Measurements from ENCODE around the gene CRB1. TPM values are rescaled to one million over a fixed set of nuclear protein-coding genes. Genes with fewer than 3 reads are reported as not detected.
A peak's percentile ranks its signal among the peaks of the same experiment; 100 is the strongest.

The CRB1 gene
- total RNA-seq, 1 donor from 2014 or later, result not detected

DNA sequence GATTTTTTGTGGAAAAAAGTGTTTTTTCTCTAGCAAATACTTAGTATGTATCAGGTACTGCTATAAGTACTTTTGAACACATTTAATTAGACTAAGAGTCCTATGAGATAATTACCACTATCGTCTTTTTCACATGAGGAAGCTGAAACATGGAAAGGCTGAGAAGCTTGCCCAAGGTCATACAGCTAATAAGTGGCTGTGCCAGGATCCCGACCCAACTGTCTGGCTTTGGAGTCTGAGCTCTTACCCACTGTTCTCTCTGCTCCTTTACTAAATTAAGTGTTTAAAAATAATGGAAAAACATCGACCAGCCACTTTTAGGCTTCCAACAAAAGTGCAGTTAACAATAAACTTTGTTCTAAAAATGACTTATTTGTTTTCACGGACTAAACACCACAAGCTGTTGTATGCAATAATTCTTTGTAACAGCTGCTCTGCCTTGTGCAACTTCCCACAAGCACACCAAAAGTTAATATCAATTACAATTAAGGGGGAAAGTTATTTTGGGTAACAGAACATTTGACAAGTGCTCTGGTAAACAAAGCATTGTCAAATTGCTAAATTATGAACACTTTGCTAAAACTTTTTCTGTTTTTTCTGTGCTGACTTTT is 75.7 kb downstream of the CRB1 start:
- TF ChIP-seq, protein P1, sequence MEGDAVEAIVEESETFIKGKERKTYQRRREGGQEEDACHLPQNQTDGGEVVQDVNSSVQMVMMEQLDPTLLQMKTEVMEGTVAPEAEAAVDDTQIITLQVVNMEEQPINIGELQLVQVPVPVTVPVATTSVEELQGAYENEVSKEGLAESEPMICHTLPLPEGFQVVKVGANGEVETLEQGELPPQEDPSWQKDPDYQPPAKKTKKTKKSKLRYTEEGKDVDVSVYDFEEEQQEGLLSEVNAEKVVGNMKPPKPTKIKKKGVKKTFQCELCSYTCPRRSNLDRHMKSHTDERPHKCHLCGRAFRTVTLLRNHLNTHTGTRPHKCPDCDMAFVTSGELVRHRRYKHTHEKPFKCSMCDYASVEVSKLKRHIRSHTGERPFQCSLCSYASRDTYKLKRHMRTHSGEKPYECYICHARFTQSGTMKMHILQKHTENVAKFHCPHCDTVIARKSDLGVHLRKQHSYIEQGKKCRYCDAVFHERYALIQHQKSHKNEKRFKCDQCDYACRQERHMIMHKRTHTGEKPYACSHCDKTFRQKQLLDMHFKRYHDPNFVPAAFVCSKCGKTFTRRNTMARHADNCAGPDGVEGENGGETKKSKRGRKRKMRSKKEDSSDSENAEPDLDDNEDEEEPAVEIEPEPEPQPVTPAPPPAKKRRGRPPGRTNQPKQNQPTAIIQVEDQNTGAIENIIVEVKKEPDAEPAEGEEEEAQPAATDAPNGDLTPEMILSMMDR (IDR thresholded peaks at IDR 0.05; ENCODE audit: unreplicated experiment), result no peak
- no peaks in the 10 kb centered on the region for H3K36me3 Mint-ChIP-seq (ENCODE audit: low read depth, unreplicated experiment)
- no peaks in the 10 kb centered on the region for H3K4me1 Mint-ChIP-seq (ENCODE audit: unreplicated experiment)
- H3K27ac Mint-ChIP-seq (ENCODE audit: unreplicated experiment), result no peak overlapping the region
- H3K9me3 Mint-ChIP-seq (ENCODE audit: unreplicated experiment), result no peaks in the 10 kb centered on the region
- no peaks in the 10 kb centered on the region for H3K27me3 Mint-ChIP-seq (ENCODE audit: unreplicated experiment)
- H3K4me3 Mint-ChIP-seq (ENCODE audit: unreplicated experiment), result no peak overlapping the region
- DNase-seq (ENCODE audit: low spot score), result no peak

DNA sequence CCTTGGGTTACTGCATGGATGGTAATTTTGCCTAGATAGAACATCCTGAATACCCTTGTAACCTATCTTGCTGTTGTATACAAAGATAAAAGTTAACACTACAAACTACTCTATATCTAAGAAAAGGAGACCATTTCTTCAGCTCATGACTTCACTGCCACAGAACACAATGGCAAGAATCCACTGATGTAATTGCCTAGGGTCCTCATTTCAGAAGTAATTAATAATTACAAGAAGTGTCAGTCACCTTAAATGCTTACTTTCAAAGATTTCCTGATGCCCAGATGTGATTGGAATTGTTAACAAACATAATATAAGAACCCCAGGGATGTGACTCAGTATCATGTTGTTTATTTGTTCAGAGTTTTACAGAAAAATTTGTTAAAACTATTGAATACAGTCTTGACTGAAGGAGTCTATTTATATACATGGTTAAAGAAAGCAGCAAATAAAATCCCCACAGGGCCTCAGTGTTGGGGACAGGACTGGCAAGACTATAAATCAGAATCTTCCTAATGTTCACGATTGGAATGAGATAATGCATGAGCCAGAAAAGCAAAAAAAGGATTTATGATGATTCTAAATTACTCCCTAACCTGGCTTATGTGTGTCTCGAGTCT is 83.9 kb downstream of the CRB1 start:
- Mint-ChIP-seq H3K36me3 (ENCODE audit: low read depth, unreplicated experiment) (no peaks in the 10 kb centered on the region), H3K9me3 (ENCODE audit: unreplicated experiment) (no peaks in the 10 kb centered on the region), H3K27ac (ENCODE audit: unreplicated experiment) (no peak overlapping the region), H3K4me1 (ENCODE audit: unreplicated experiment) (no peaks in the 10 kb centered on the region), H3K4me3 (ENCODE audit: unreplicated experiment) (no peak overlapping the region), H3K27me3 (ENCODE audit: unreplicated experiment) (no peaks in the 10 kb centered on the region)
- TF ChIP-seq, protein P1 (IDR thresholded peaks at IDR 0.05; ENCODE audit: unreplicated experiment), result no peak
- DNase-seq (ENCODE audit: low spot score), result no peak

DNA sequence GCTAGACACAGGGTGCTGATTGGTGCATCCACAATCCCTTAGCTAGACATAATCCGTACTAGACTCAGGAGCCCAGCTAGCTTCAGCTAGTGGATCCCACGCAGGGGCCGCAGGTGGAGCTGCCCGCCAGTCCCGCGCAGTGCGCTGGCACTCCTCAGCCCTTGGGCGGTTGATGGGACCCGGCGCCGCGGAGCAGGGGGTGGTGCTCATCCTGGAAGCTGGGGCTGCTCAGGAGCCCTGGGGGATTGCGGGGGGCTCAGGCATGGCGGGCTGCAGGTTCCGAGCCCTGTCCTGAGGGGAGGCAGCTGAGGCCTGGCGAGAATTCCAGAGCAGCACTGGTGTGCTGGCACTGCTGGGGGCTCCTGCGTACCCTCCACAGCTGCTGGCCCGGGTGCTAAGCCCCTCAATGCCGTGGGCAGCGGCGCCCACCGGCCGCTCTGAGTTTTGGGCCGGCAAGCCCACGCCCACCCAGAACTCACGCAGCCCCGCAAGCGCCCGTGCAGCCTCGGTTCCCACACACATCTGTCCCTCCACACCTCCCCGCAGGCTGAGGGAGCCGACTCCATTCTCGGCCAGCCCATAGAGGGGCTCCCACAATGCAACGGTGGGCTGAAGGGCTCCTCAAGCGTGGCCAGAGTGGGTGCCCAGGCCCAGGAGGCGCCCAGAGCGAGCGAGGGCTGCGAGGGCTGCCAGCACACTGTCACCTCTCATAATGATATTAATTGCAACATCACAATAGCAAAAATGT is 87.4 kb downstream of the CRB1 start:
- no peak for DNase-seq (ENCODE audit: low spot score)
- no peaks in the 10 kb centered on the region for H3K36me3 Mint-ChIP-seq (ENCODE audit: low read depth, unreplicated experiment)
- no peaks in the 10 kb centered on the region for H3K27me3 Mint-ChIP-seq (ENCODE audit: unreplicated experiment)
- no peaks in the 10 kb centered on the region for H3K4me1 Mint-ChIP-seq (ENCODE audit: unreplicated experiment)
- no peak overlapping the region for H3K4me3 Mint-ChIP-seq (ENCODE audit: unreplicated experiment)
- H3K27ac Mint-ChIP-seq (ENCODE audit: unreplicated experiment), result no peak overlapping the region
- TF ChIP-seq, protein P1 (IDR thresholded peaks at IDR 0.05; ENCODE audit: unreplicated experiment), result no peak
- H3K9me3 Mint-ChIP-seq (ENCODE audit: unreplicated experiment), result no peaks in the 10 kb centered on the region

DNA sequence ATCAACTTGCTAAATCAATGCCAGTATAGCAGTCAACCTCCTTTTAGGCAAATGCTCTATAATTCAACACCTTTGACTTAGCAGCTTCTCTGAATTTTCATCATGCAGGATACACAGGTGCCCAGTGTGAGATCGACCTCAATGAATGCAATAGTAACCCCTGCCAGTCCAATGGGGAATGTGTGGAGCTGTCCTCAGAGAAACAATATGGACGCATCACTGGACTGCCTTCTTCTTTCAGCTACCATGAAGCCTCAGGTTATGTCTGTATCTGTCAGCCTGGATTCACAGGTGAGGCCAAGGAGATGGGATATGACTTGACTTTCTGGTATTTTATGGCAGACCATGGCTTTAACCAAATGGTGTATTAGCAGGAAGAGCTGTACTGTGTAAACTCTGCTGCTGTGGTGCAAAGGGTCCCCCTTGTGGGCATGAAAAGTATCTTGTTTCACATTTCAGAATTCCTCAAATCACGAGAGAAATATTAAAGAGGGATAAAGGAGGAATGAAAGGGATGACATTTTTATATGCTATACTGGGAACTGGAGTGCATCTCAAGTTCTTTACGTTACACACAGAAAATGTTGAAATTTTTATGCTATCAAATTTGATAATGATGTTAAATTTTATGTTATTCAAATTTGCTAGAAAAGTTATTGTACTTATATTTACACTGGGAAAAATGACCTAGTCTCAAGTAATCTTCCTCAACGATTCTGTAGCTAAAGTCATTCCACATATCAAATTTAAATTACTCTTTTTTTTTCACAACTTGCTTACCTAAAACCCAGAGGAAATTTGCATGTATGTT is 88.9 kb downstream of the CRB1 start:
- no peaks in the 10 kb centered on the region for H3K36me3 Mint-ChIP-seq (ENCODE audit: low read depth, unreplicated experiment)
- peak; percentile 22 for DNase-seq (ENCODE audit: low spot score)
- no peak overlapping the region for H3K4me3 Mint-ChIP-seq (ENCODE audit: unreplicated experiment)
- no peaks in the 10 kb centered on the region for H3K4me1 Mint-ChIP-seq (ENCODE audit: unreplicated experiment)
- no peak overlapping the region for H3K27ac Mint-ChIP-seq (ENCODE audit: unreplicated experiment)
- no peaks in the 10 kb centered on the region for H3K27me3 Mint-ChIP-seq (ENCODE audit: unreplicated experiment)
- TF ChIP-seq, protein P1 (IDR thresholded peaks at IDR 0.05; ENCODE audit: unreplicated experiment), result peak; percentile 76
- no peaks in the 10 kb centered on the region for H3K9me3 Mint-ChIP-seq (ENCODE audit: unreplicated experiment)

Measured in endothelial cell (in vitro differentiated cells).